Effector CD8-positive, alpha-beta T cell (primary cell): ENCODE measurements around the gene MRPL38.

Experiments used
- DNase-seq: peaks from one replicate; lab custom pipeline; 2025; lab: John Stamatoyannopoulos, UW
- total RNA-seq, 4 experiments: gene quantifications; one replicate each; lab custom pipeline; 2026; lab: John Stamatoyannopoulos, UW

Gene MRPL38
- total RNA-seq: 8.2 to 11.6 (median 10.6) reads per million in 4 experiments

- DNase-seq: peak; percentile 81
Observed at GRCh38 chr17:75904749-75905521, at the start of gene MRPL38. Gene MRPL38, minus strand, starts transcription at chr17:75904884. Its CDS starts 9 bp downstream, at chr17:75904875.

- no peak for DNase-seq
Observed at GRCh38 chr17:75950855-75951554, 46.3 kb upstream of the MRPL38 start.

- no peak for DNase-seq
Observed at GRCh38 chr17:75950421-75950820, 45.7 kb upstream of the MRPL38 start.

GRCh38 chr17:75945211-75945610 lies 40.5 kb upstream of the MRPL38 start:
- DNase-seq: no peak

- DNase-seq: no peak
Observed at GRCh38 chr17:75943491-75943890, 38.8 kb upstream of the MRPL38 start.

GRCh38 chr17:75942473-75942872 lies 37.8 kb upstream of the MRPL38 start:
- no peak for DNase-seq

- no peak for DNase-seq
Observed at GRCh38 chr17:75941442-75941819, 36.7 kb upstream of the MRPL38 start.

GRCh38 chr17:75940727-75941441 lies 36.2 kb upstream of the MRPL38 start, which contains the start of gene FBF1:
Gene FBF1, minus strand, starts transcription at chr17:75941042. Its CDS starts 2,893 bp downstream, at chr17:75938149.
- peak; percentile 79 for DNase-seq

GRCh38 chr17:75937652-75938051 lies 33.0 kb upstream of the MRPL38 start:
- no peak for DNase-seq

GRCh38 chr17:75933808-75934207 lies 29.1 kb upstream of the MRPL38 start:
- no peak for DNase-seq

- DNase-seq: no peak
Observed at GRCh38 chr17:75932852-75933251, 28.2 kb upstream of the MRPL38 start.

GRCh38 chr17:75931062-75931461 lies 26.4 kb upstream of the MRPL38 start:
- DNase-seq: no peak

- no peak for DNase-seq
Observed at GRCh38 chr17:75927286-75927922, 22.7 kb upstream of the MRPL38 start.

- no peak for DNase-seq
Observed at GRCh38 chr17:75926456-75926855, 21.8 kb upstream of the MRPL38 start.

- DNase-seq: no peak
Observed at GRCh38 chr17:75925912-75926311, 21.2 kb upstream of the MRPL38 start.

- no peak for DNase-seq
Observed at GRCh38 chr17:75925103-75925502, 20.4 kb upstream of the MRPL38 start.

GRCh38 chr17:75922963-75923874 lies 18.5 kb upstream of the MRPL38 start:
- no peak for DNase-seq

- DNase-seq: no peak
Observed at GRCh38 chr17:75922173-75922961, 17.7 kb upstream of the MRPL38 start.

GRCh38 chr17:75921596-75921995 lies 16.9 kb upstream of the MRPL38 start:
- DNase-seq: no peak

- DNase-seq: no peak
Observed at GRCh38 chr17:75920045-75920560, 15.4 kb upstream of the MRPL38 start.
